B cell (primary cell): Measurements from ENCODE around the gene HNRNPC. TPM values are rescaled to one million over a fixed set of nuclear protein-coding genes. Genes with fewer than 3 reads are reported as not detected.

Experiments
- ATAC-seq: fragments of 200-7000 bp; cut with Tn5 transposase; one replicate; pipeline ENCODE4 v1.10.0; 2021; ENCODE audit warnings: low read depth, mild to moderate bottlenecking, moderate number of reproducible peaks, moderate library complexity
- CTCF ChIA-PET: fragments of 350-600 bp; sonication (Branson Sonifier 250); formaldehyde crosslinking; loops from one replicate; lab custom pipeline; 2021; ENCODE audit warnings: antibody characterized with exemption, inconsistent platforms; lab: Charles Lee
- POLR2A ChIA-PET: fragments of 350-600 bp; sonication (Branson Sonifier 250); formaldehyde crosslinking; loops from one replicate; lab custom pipeline; 2021; ENCODE audit warnings: antibody characterized with exemption; lab: Charles Lee
- DNase-seq: peaks from one replicate; pipeline ENCODE4 v3.0.0; 2013
- H2AFZ ChIP-seq: 2 replicates; pipeline ENCODE4 v1.6.1; 2012; ENCODE audit warnings: mild to moderate bottlenecking, low read depth, low read length; ENCODE audit not compliant: insufficient read depth, poor library complexity, severe bottlenecking
- H3K27ac ChIP-seq, 2 donors: 1 replicate in 1 of 2; 2 replicates in 1 of 2; pipeline ENCODE4 v1.5.1; 2012 to 2013; ENCODE audit warnings: low read length in 2 of 2, mild to moderate bottlenecking in 2 of 2, moderate library complexity in 1 of 2
- H3K27me3 ChIP-seq, 4 experiments: fragments of 200-600 bp in 1 of 4; sonication (generic) in 1 of 4; replicated peaks in 1 of 4; 1 replicate in 2 of 4; 2 replicates in 2 of 4; pipeline versions ENCODE4 v1.6.1 to v1.7.0; 2013 to 2016; ENCODE audit warnings: low read length in 3 of 4, mild to moderate bottlenecking in 2 of 4, mixed read lengths in 1 of 4, moderate library complexity in 1 of 4; ENCODE audit not compliant: insufficient read depth in 4 of 4, control insufficient read depth in 3 of 4; ENCODE audit errors: control extremely low read depth in 1 of 4
- H3K36me3 ChIP-seq, 2 experiments: replicated peaks in 1 of 2; 1 replicate in 1 of 2; 2 replicates in 1 of 2; pipeline versions ENCODE4 v1.6.1 to v1.7.1; 2013; ENCODE audit warnings: low read length in 1 of 2; ENCODE audit not compliant: insufficient read depth in 2 of 2, control insufficient read depth in 1 of 2; ENCODE audit errors: control extremely low read depth in 1 of 2, extremely low read depth in 1 of 2
- H3K4me1 ChIP-seq, 2 donors: fragments of 200-600 bp in 1 of 2; sonication (generic) in 1 of 2; 1 replicate in 1 of 2; 2 replicates in 1 of 2; pipeline versions ENCODE4 v1.5.1 to v1.6.1; 2013 to 2017; ENCODE audit warnings: low read length in 2 of 2; ENCODE audit not compliant: control insufficient read depth in 2 of 2, insufficient read depth in 2 of 2
- H3K4me2 ChIP-seq: replicated peaks from 2 replicates; pipeline ENCODE3; 2012; ENCODE audit warnings: mild to moderate bottlenecking, low read depth, low read length; ENCODE audit not compliant: poor library complexity, severe bottlenecking
- H3K4me3 ChIP-seq, 5 experiments: fragments of 200-600 bp in 1 of 5; sonication (generic) in 1 of 5; 1 replicate in 3 of 5; 2 replicates in 2 of 5; pipeline versions ENCODE4 v1.5.1 to v1.7.0; 2011 to 2016; ENCODE audit warnings: low read length in 4 of 5, mild to moderate bottlenecking in 4 of 5, low read depth in 2 of 5, control low read depth in 1 of 5, moderate library complexity in 1 of 5; ENCODE audit not compliant: insufficient read depth in 1 of 5; ENCODE audit errors: control extremely low read depth in 1 of 5, extremely low read depth in 1 of 5
- H3K79me2 ChIP-seq: fragments of 200-600 bp; sonication (generic); one replicate; pipeline ENCODE4 v1.6.0; 2016; ENCODE audit warnings: low read length; ENCODE audit not compliant: control insufficient read depth, insufficient read depth
- H3K9ac ChIP-seq: fragments of 200-600 bp; sonication (generic); 2 replicates; pipeline ENCODE4 v1.6.1; 2017; ENCODE audit warnings: mild to moderate bottlenecking, low read length, moderate library complexity
- H3K9me3 ChIP-seq, 3 donors: one replicate each; pipeline versions ENCODE4 v1.6.1 to v1.7.1; 2013; ENCODE audit warnings: low read length in 2 of 3; ENCODE audit not compliant: control insufficient read depth in 2 of 3, insufficient read depth in 1 of 3; ENCODE audit errors: control extremely low read depth in 1 of 3
- H4K20me1 ChIP-seq: 2 replicates; pipeline ENCODE4 v1.6.0; 2012; ENCODE audit warnings: mild to moderate bottlenecking, low read length; ENCODE audit not compliant: insufficient read depth, control insufficient read depth, poor library complexity, severe bottlenecking
- H3K27ac Mint-ChIP-seq: one replicate; pipeline ENCODE4 v1.8.0; 2021; ENCODE audit warnings: mixed read lengths
- H3K27me3 Mint-ChIP-seq: one replicate; pipeline ENCODE4 v1.8.0; 2021; ENCODE audit warnings: mixed read lengths
- H3K4me1 Mint-ChIP-seq: one replicate; pipeline ENCODE4 v1.8.0; 2021; ENCODE audit warnings: mixed read lengths
- H3K4me3 Mint-ChIP-seq: one replicate; pipeline ENCODE4 v1.8.0; 2021; ENCODE audit warnings: mixed read lengths
- H3K9me3 Mint-ChIP-seq: one replicate; pipeline ENCODE4 v1.8.0; 2022; ENCODE audit warnings: mixed read lengths; ENCODE audit not compliant: insufficient read depth
- CTCF ChIP-seq: fragments of 200-600 bp; IDR thresholded peaks from one replicate; pipeline ENCODE4 v1.8.0; 2022; ENCODE audit warnings: antibody characterized with exemption, mild to moderate bottlenecking
- EZH2 ChIP-seq: IDR thresholded peaks from 2 replicates; pipeline ENCODE4 v1.6.1; 2012; ENCODE audit warnings: borderline replicate concordance, low read depth, mild to moderate bottlenecking, moderate library complexity, low read length; ENCODE audit not compliant: insufficient read depth, poor library complexity, severe bottlenecking
- WGBS: methylation state at CpG from one replicate; pipeline ENCODE4 v1.1.5; 2013; ENCODE audit warnings: missing lambda C conversion rate; ENCODE audit not compliant: insufficient coverage; 5-methylcytosine and 5-hydroxymethylcytosine counted together
- intact Hi-C: fragments of 100-400 bp; cut with micrococcal nuclease; formaldehyde crosslinking; loops from one replicate; pipeline ENCODE4 v1.10.0; 2022
- polyA plus RNA-seq: library from polyadenylated mRNA; depleted of rRNA; stranded (reverse); fragments of >200 nt; gene quantifications from 2 replicates; pipeline ENCODE4 v1.2.3, GENCODE V29; 2012
- total RNA-seq, 2 donors: library from RNA; stranded (reverse); fragments of 120-200 nt in 1 of 2; gene quantifications; 1 replicate in 1 of 2; 2 replicates in 1 of 2; pipeline versions ENCODE4 v1.2.3 to v1.2.4, GENCODE V29; 2013 to 2022

HNRNPC gene
- total and polyA plus RNA-seq, 2 donors (not counting 1 experiment from before 2014, with no cell fraction given) = 358 to 497 TPM

- TF ChIP-seq CTCF (no peak), EZH2 (no peak)
- Mint-ChIP-seq H3K27ac (no peak overlapping the region), H3K9me3 (no peaks in the 10 kb centered on the region), H3K4me1 (peaks cover 26% of the 10 kb centered on the region), H3K27me3 (no peaks in the 10 kb centered on the region), H3K4me3 (no peak overlapping the region)
- H3K27ac ChIP-seq = no peak overlapping the region
- H3K9ac ChIP-seq = no peak overlapping the region
- no peaks in the 10 kb centered on the region for H4K20me1 ChIP-seq
- H3K27me3 ChIP-seq = no peaks in the 10 kb centered on the region
- H3K4me2 ChIP-seq = no peak overlapping the region
- 83% methylated on average over 1 of the region's 2 CpGs for WGBS
- peaks cover 20 to 36% of the 10 kb centered on the region in 2 donors for H3K4me1 ChIP-seq
- no peak overlapping the region for H3K4me3 ChIP-seq
- H2AFZ ChIP-seq = no peak overlapping the region
- ChIA-PET CTCF (interaction anchor here (0.8 to 1.2 kb wide), 3 partner anchors 12 to 125 kb away, joined by 3 read pairs; no protein-coding TSS in a partner anchor), POLR2A (interaction anchor here (1.0 kb wide), 1 partner anchor 41 kb away, joined by 3 read pairs; no protein-coding TSS in a partner anchor)
- H3K79me2 ChIP-seq = no peaks in the 10 kb centered on the region
- no peaks in the 10 kb centered on the region for H3K36me3 ChIP-seq
- intact Hi-C loops = no loop called here
- no peak for DNase-seq
- H3K9me3 ChIP-seq = peaks cover 0 to 2% (median 0%) of the 10 kb centered on the region in 3 donors
- ATAC-seq = no peak
These were observed 42.4 kb upstream of the HNRNPC start for GRCh38 chr14:21311614-21312013.

GRCh38 chr14:21309956-21310355 is 40.7 kb upstream of the HNRNPC start:
- Mint-ChIP-seq H3K27ac (no peak overlapping the region), H3K4me1 (peaks cover 26% of the 10 kb centered on the region), H3K9me3 (no peaks in the 10 kb centered on the region), H3K27me3 (no peaks in the 10 kb centered on the region), H3K4me3 (no peak overlapping the region)
- Histone ChIP-seq H3K27ac (no peak overlapping the region), H3K4me3 (no peak overlapping the region), H3K4me2 (no peak overlapping the region), H4K20me1 (no peaks in the 10 kb centered on the region), H3K4me1 (peaks cover 20 to 23% of the 10 kb centered on the region in 2 donors), H2AFZ (no peak overlapping the region), H3K36me3 (no peaks in the 10 kb centered on the region), H3K9me3 (no peaks in the 10 kb centered on the region), H3K9ac (no peak overlapping the region), H3K27me3 (no peaks in the 10 kb centered on the region), H3K79me2 (no peaks in the 10 kb centered on the region)
- POLR2A ChIA-PET = no interaction called here
- CTCF ChIA-PET = no interaction called here
- intact Hi-C loops = loop anchor here (2.0 kb wide), 1 partner anchor 43 kb away; no protein-coding TSS in a partner anchor
- DNase-seq (no peak), ATAC-seq (no peak)
- TF ChIP-seq CTCF (no peak), EZH2 (no peak)
- no CpG with 5 or more reads among the region's 3 CpGs for WGBS
